Activated CD8-positive, alpha-beta T cell treated with anti-CD3 and anti-CD28 coated beads for 36 hours (primary cell): ENCODE results near the gene PIAS4. TPM values are rescaled to one million over a fixed set of nuclear protein-coding genes. Genes with fewer than 3 reads are reported as not detected.
A peak's percentile ranks its signal among the peaks of the same experiment; 100 is the strongest.

ENCODE experiments used
- ATAC-seq: fragments of 200-7000 bp; cut with Tn5 transposase; one replicate; pipeline ENCODE4 v1.10.0; 2021; ENCODE audit warnings: mild to moderate bottlenecking, moderate library complexity
- CTCF ChIA-PET: fragments of 350-600 bp; sonication (Branson Sonifier 250); formaldehyde crosslinking; loops from one replicate; lab custom pipeline; 2021; ENCODE audit warnings: antibody characterized with exemption; lab: Charles Lee
- POLR2A ChIA-PET: fragments of 350-600 bp; sonication (Branson Sonifier 250); formaldehyde crosslinking; loops from one replicate; lab custom pipeline; 2021; ENCODE audit warnings: antibody characterized with exemption; lab: Charles Lee
- DNase-seq: peaks from one replicate; pipeline ENCODE4 v3.0.0-alpha.2; 2020
- H3K27ac Mint-ChIP-seq: one replicate; pipeline ENCODE4 v1.8.0; 2021; ENCODE audit warnings: mild to moderate bottlenecking, mixed read lengths
- H3K27me3 Mint-ChIP-seq: one replicate; pipeline ENCODE4 v1.8.0; 2021; ENCODE audit warnings: mixed read lengths
- H3K36me3 Mint-ChIP-seq: one replicate; pipeline ENCODE4 v1.8.0; 2021; ENCODE audit warnings: low read depth, mixed read lengths
- H3K4me1 Mint-ChIP-seq: one replicate; pipeline ENCODE4 v1.8.0; 2021; ENCODE audit warnings: low read depth, mixed read lengths
- H3K4me3 Mint-ChIP-seq: one replicate; pipeline ENCODE4 v1.8.0; 2021; ENCODE audit warnings: mild to moderate bottlenecking, moderate library complexity, mixed read lengths
- H3K9me3 Mint-ChIP-seq: one replicate; pipeline ENCODE4 v1.8.0; 2021; ENCODE audit warnings: mixed read lengths
- CTCF ChIP-seq: fragments of 200-600 bp; IDR thresholded peaks from one replicate; pipeline ENCODE4 v1.8.0; 2022; ENCODE audit warnings: antibody characterized with exemption, mild to moderate bottlenecking
- intact Hi-C: fragments of 100-400 bp; cut with micrococcal nuclease; formaldehyde crosslinking; loops from one replicate; pipeline ENCODE4 v1.10.0; 2022
- total RNA-seq, 2 experiments: library from RNA; stranded (reverse); gene quantifications; one replicate each; pipeline ENCODE4 v1.2.3, GENCODE V29; 2021

PIAS4 gene
- total RNA-seq, 2 experiments from 2014 or later: 22.2 TPM

- ATAC-seq: no peak
- no peaks in the 10 kb centered on the region for H3K27me3 Mint-ChIP-seq
- DNase-seq: no peak
- peaks cover 34% of the 10 kb centered on the region for H3K4me1 Mint-ChIP-seq
- intact Hi-C loops: no loop called here
- ChIA-PET POLR2A (interaction anchor here (1.0 kb wide), 1 partner anchor 12 kb away, joined by 3 read pairs; no protein-coding TSS in a partner anchor), CTCF (interaction anchor here (1.4 kb wide), 1 partner anchor 64 kb away, joined by 4 read pairs; no protein-coding TSS in a partner anchor)
- no peaks in the 10 kb centered on the region for H3K36me3 Mint-ChIP-seq
- H3K27ac Mint-ChIP-seq: peak overlapping the region; percentile 84
- no peak for TF ChIP-seq CTCF
- no peak overlapping the region for H3K4me3 Mint-ChIP-seq
- H3K9me3 Mint-ChIP-seq: no peaks in the 10 kb centered on the region
Measured at GRCh38 chr19:4077007-4077374, 69.5 kb downstream of the PIAS4 start.

GRCh38 chr19:4077800-4078684 is 70.5 kb downstream of the PIAS4 start:
- intact Hi-C loops: no loop called here
- ATAC-seq: peak; percentile 41
- no peak for TF ChIP-seq CTCF
- peak; percentile 77 for DNase-seq
- Mint-ChIP-seq H3K36me3 (no peaks in the 10 kb centered on the region), H3K27ac (peak overlapping the region; percentile 84), H3K27me3 (no peaks in the 10 kb centered on the region), H3K4me1 (peaks cover 36% of the 10 kb centered on the region), H3K9me3 (no peaks in the 10 kb centered on the region), H3K4me3 (peak overlapping the region; percentile 49)
- ChIA-PET CTCF (interaction anchor here (1.2 to 1.4 kb wide), 2 partner anchors 63 to 93 kb away, joined by 3 to 4 read pairs; partner anchors contain the start of gene EEF2), POLR2A (interaction anchor here (1.1 kb wide), 1 partner anchor 12 kb away, joined by 5 read pairs; no protein-coding TSS in a partner anchor)

- ATAC-seq (no peak), DNase-seq (no peak)
- Mint-ChIP-seq H3K4me1 (peaks cover 42% of the 10 kb centered on the region), H3K4me3 (no peak overlapping the region), H3K27me3 (no peaks in the 10 kb centered on the region), H3K36me3 (peaks cover 2% of the 10 kb centered on the region), H3K27ac (no peak overlapping the region), H3K9me3 (peaks cover 1% of the 10 kb centered on the region)
- ChIA-PET POLR2A (interaction anchor here (0.8 kb wide), 1 partner anchor 16 kb away, joined by 3 read pairs; no protein-coding TSS in a partner anchor), CTCF (no interaction called here)
- no peak for TF ChIP-seq CTCF
- intact Hi-C loops: no loop called here
Measured at GRCh38 chr19:4080473-4080872, 72.9 kb downstream of the PIAS4 start.

GRCh38 chr19:4081441-4082129 is 74.0 kb downstream of the PIAS4 start:
- DNase-seq: no peak
- Mint-ChIP-seq H3K4me1 (peaks cover 49% of the 10 kb centered on the region), H3K4me3 (no peak overlapping the region), H3K27me3 (no peaks in the 10 kb centered on the region), H3K36me3 (peaks cover 2% of the 10 kb centered on the region), H3K27ac (no peak overlapping the region), H3K9me3 (peaks cover 1% of the 10 kb centered on the region)
- ChIA-PET POLR2A (interaction anchor here (0.8 to 1.2 kb wide), 3 partner anchors 17 to 32 kb away, joined by 3 read pairs; no protein-coding TSS in a partner anchor), CTCF (no interaction called here)
- intact Hi-C loops: no loop called here
- ATAC-seq: no peak
- TF ChIP-seq CTCF: no peak
